HT-29 (cell line): ENCODE data around the gene CDY2B. TPM values are rescaled to one million over a fixed set of nuclear protein-coding genes. Genes with fewer than 3 reads are reported as not detected.
"Not testable (repeated sequence)": the region's sequence is repeated elsewhere in the genome, so short reads cannot be mapped to it uniquely, and the experiment has no call there.

Experiments
- DNase-seq: peaks from one replicate; pipeline ENCODE4 v3.0.0-alpha.2; 2015; ENCODE audit warnings: low spot score
- total RNA-seq: library from RNA; depleted of rRNA; stranded (reverse); fragments of >200 nt; shearing (Covaris generic); gene quantifications from 2 replicates; pipeline ENCODE4 v1.2.3, GENCODE V29; 2014; rRNA removed

CDY2B gene
- not detected in 2 replicates for total RNA-seq

DNA sequence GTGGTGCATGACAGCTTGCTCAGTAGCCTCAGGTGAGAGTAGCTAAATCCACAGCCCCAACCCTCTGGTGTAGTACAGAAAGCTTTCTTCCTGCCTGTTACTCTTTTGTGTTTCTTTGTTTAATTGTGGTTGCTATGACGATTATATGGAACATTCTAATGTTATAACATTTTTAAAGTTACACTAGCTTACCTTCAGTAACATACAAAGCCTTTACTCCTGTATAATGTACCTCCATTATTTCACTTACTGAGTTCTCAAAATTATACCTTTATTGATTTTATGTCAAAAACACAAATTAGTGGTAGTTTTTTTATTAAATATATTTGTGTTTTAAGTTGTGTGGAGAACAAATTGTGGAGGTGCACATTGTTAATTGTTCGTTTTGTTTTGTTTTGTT, at the start of gene CDY2B:
CDY2B (minus strand) TSS at position 101 of the 400 bp plus-strand sequence. CDS start 328 bp downstream, outside the sequence.
- not testable (repeated sequence) for DNase-seq

DNA sequence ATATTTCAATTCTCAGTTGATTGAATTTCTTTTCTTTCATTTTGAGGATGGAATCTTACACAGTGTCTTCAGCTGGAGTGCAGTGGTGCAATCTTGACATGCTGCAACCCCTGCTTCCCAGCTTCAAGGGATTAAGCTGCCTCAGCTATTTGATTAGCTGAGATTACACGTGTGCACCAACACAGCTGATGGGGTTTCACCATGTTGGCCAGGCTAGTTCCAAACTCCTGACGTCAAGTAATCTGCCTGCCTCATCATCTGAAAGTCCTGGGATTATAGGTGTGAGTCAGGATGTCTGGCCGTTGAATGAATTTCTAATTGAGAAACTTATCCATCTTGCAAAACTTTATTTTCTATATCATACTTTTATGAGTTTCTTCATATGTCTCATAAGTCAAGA, 28.0 kb upstream of the CDY2B start:
- not testable (repeated sequence) for DNase-seq

DNA sequence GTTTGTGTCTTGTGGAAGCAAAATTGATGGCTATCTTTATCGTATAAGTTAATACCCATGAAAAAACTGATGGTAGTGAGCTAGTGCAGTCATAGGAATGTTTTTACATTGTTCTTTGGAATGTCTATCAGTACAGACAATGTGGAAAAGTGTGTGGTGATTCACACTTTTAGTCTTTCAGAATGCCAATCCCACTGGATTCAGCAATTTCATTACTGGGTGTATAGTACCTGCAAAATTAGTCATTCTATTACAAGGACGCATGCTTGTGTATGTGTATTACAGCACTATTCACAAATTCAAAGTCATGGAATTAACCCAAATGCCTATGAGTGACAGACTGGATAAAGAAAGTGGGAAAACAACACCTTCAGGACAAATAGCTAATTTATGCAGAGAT, 27.3 kb upstream of the CDY2B start:
- not testable (repeated sequence) for DNase-seq

GRCh38 chrY:17881697-17882096, 1.7 kb upstream of the CDY2B start:
- DNase-seq: not testable (repeated sequence)

DNA sequence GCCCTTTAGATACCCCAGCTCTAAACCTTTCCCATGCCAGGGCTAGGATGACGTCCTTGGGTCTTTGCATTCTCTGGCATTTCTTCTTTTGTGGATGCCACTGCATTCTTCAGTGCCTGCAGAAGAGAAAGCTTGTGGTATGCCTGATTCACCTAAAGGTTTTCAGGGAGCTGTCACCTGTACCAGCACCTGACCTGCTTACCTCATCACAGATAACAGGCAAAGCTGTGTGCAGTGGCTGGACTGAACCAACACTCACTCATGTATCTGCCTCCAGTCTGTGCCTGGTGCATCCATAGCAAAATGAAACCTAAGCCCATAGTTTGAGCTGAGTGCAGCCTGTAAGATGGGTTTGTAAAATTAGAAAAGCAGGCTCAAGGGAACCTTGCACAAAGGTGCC, 3.3 kb downstream of the CDY2B start:
- not testable (repeated sequence) for DNase-seq

- not testable (repeated sequence) for DNase-seq
Observed at GRCh38 chrY:17875401-17875800, 4.6 kb downstream of the CDY2B start.

- not testable (repeated sequence) for DNase-seq
Observed at GRCh38 chrY:17871194-17871903, 8.7 kb downstream of the CDY2B start.

GRCh38 chrY:17870737-17871136, 9.3 kb downstream of the CDY2B start:
- not testable (repeated sequence) for DNase-seq

GRCh38 chrY:17867850-17868249, 12.2 kb downstream of the CDY2B start:
- DNase-seq: not testable (repeated sequence)

- DNase-seq: not testable (repeated sequence)
Observed at GRCh38 chrY:17860634-17861033, 19.4 kb downstream of the CDY2B start.

DNA sequence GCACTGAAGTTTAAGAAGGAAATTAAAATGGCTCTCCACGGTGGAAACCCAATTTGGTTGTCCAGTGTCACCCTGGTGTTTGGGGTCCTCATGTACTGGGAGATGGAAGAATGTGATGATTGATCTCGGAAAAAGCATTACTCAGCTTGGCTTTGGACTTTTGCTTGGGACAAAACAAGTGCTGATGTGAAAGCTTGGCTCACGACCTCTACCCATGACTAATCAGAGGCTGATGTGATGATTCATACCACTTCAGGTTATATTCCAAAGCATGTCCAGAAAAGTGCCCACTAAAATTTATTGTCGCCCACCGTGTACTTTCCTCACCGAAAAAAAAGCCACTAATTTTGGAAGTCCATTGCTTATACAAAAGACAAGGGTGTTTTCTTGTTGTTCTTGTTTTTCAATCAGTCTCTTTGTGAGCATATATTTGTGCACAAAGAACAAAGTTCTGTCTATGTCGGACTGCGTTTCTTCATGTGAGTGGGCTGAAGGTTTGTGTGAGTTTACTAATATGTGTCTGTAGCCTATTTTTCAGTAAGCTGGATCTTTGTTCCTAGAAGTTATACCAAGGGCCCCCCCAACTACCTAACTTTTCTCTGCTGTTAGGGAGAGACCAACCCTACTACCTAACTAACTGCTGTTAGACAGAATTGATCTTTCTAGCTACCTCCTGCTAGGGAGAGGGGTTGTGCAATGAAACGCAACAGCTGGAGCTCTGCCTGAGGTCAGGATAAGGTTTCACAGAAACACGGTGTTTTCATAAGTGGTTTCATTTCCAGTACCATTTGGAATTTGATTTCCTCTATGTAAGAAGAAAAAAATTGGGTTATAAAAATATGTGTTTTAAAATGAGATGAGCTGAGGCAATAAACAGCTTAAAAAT, 22.8 kb downstream of the CDY2B start:
- not testable (repeated sequence) for DNase-seq

- DNase-seq: not testable (repeated sequence)
Observed at GRCh38 chrY:17856508-17856907, 23.5 kb downstream of the CDY2B start.

GRCh38 chrY:17849131-17849530, 30.9 kb downstream of the CDY2B start:
- DNase-seq: not testable (repeated sequence)

GRCh38 chrY:17832149-17832548, 47.9 kb downstream of the CDY2B start:
- not testable (repeated sequence) for DNase-seq

Other genes starting within 250 kb of the CDY2B start
- gene CDY2A, start 145.6 kb upstream of the CDY2B start, total RNA-seq: not detected in 2 replicates